Measurements from ENCODE around the gene CD80.

- TF ChIP-seq TARDBP (IDR thresholded peaks at IDR 0.05; ENCODE audit: borderline replicate concordance) (no peak), CTCF (IDR thresholded peaks at IDR 0.05 in 2 of 3, conservative IDR thresholded peaks at IDR 0.05 in 1 of 3; ENCODE audit: control insufficient read depth in 2 of 3, extremely low read depth in 1 of 3, insufficient read depth in 1 of 3, low read depth in 3 of 3, low read length in 3 of 3) (no peak), EP300 (IDR thresholded peaks at IDR 0.05; ENCODE audit: borderline replicate concordance in 1 of 2, control insufficient read depth in 1 of 2, low read depth in 2 of 2, low read length in 2 of 2) (no peak)
These were observed 2.1 kb downstream of the CD80 start for GRCh38 chr3:119557192-119557876.
